Endothelial cell of umbilical vein (primary cell): ENCODE results near the gene TOMM40. TPM values are rescaled to one million over a fixed set of nuclear protein-coding genes. Genes with fewer than 3 reads are reported as not detected.

Experiments used
- BruUV-seq: library from RNA; stranded (reverse); fragments of 400-500 nt; replicated peaks from 2 replicates; lab custom pipeline; 2021; lab: Mats Ljungman, UMichigan
- CTCF ChIA-PET: fragments of 300-600, 350-600 bp; sonication (Branson Sonifier 250); formaldehyde crosslinking; loops from one replicate; lab custom pipeline; 2021; ENCODE audit warnings: antibody characterized with exemption, inconsistent platforms; lab: Charles Lee
- POLR2A ChIA-PET: fragments of 300-600, 350-600 bp; sonication (Branson Sonifier 250); formaldehyde crosslinking; loops from one replicate; lab custom pipeline; 2021; ENCODE audit warnings: antibody characterized with exemption, inconsistent platforms; lab: Charles Lee
- DNase-seq: peaks from one replicate; pipeline ENCODE4 v3.0.0-alpha.2; 2011; ENCODE audit warnings: low read depth, low spot score
- FAIRE-seq: peaks from 2 replicates; lab custom pipeline; 2011; peaks lifted over from hg19 to GRCh38; lab: Jason Lieb, UNC
- H2AFZ ChIP-seq: 2 replicates; pipeline ENCODE4 v1.6.0; 2012; ENCODE audit warnings: low read depth, low read length, control low read depth, inconsistent platforms
- H3K27ac ChIP-seq: 2 replicates; pipeline ENCODE4 v1.5.1; 2011; ENCODE audit warnings: low read depth, mild to moderate bottlenecking, control low read depth, low read length, moderate library complexity; ENCODE audit not compliant: insufficient read depth
- H3K27me3 ChIP-seq, 2 experiments: 2 replicates each; pipeline versions ENCODE4 v1.6.0 to v1.6.1; 2011; ENCODE audit warnings: low read length in 2 of 2, mixed read lengths in 1 of 2; ENCODE audit not compliant: control insufficient read depth in 2 of 2, insufficient read depth in 2 of 2
- H3K36me3 ChIP-seq, 2 experiments: 2 replicates in 1 of 2; 3 replicates in 1 of 2; pipeline ENCODE4 v1.5.1; 2011; ENCODE audit warnings: low read length in 2 of 2, mild to moderate bottlenecking in 1 of 2, moderate library complexity in 1 of 2; ENCODE audit not compliant: control insufficient read depth in 2 of 2, insufficient read depth in 2 of 2; ENCODE audit errors: extremely low read depth in 1 of 2
- H3K4me1 ChIP-seq: 3 replicates; pipeline ENCODE4 v1.5.1; 2011; ENCODE audit warnings: mild to moderate bottlenecking, low read length; ENCODE audit not compliant: control insufficient read depth, insufficient read depth; ENCODE audit errors: extremely low read depth
- H3K4me2 ChIP-seq: 2 replicates; pipeline ENCODE4 v1.6.1; 2011; ENCODE audit warnings: low read length, control low read depth, mixed read lengths; ENCODE audit not compliant: insufficient read depth
- H3K4me3 ChIP-seq, 3 experiments: fragments of 200-600 bp in 1 of 3; sonication (generic), shearing (Covaris generic) in 1 of 3; replicated peaks in 1 of 3; 2 replicates each; pipeline ENCODE4 v1.5.1; 2011 to 2016; ENCODE audit warnings: control low read depth in 3 of 3, low read length in 3 of 3, mild to moderate bottlenecking in 2 of 3, inconsistent platforms in 1 of 3, low read depth in 1 of 3, moderate library complexity in 1 of 3; ENCODE audit not compliant: insufficient read depth in 1 of 3
- H3K79me2 ChIP-seq: 2 replicates; pipeline ENCODE4 v1.6.0; 2012; ENCODE audit warnings: low read length, inconsistent platforms; ENCODE audit not compliant: control insufficient read depth, insufficient read depth
- H3K9ac ChIP-seq: replicated peaks from 2 replicates; pipeline ENCODE3; 2011; ENCODE audit warnings: low read length, control low read depth; ENCODE audit not compliant: insufficient read depth; ENCODE audit errors: extremely low read depth
- H3K9me1 ChIP-seq: replicated peaks from 3 replicates; pipeline ENCODE4 v1.6.0; 2011; ENCODE audit warnings: mild to moderate bottlenecking, low read length; ENCODE audit not compliant: control insufficient read depth, insufficient read depth; ENCODE audit errors: extremely low read depth
- H3K9me3 ChIP-seq: replicated peaks from 2 replicates; pipeline ENCODE4 v1.5.1; 2012; ENCODE audit warnings: low read length, inconsistent platforms; ENCODE audit not compliant: control insufficient read depth, insufficient read depth
- H4K20me1 ChIP-seq: replicated peaks from 2 replicates; pipeline ENCODE3; 2011; ENCODE audit warnings: mild to moderate bottlenecking, low read length; ENCODE audit not compliant: control insufficient read depth, insufficient read depth; ENCODE audit errors: extremely low read depth
- EZH2 ChIP-seq: IDR thresholded peaks from 2 replicates; pipeline ENCODE4 v1.6.1; 2012; ENCODE audit warnings: borderline replicate concordance, low read depth, mild to moderate bottlenecking, moderate library complexity, low read length, inconsistent platforms; ENCODE audit not compliant: severe bottlenecking
- FOS ChIP-seq: IDR thresholded peaks from 2 replicates; pipeline ENCODE4 v1.6.1; 2011; ENCODE audit warnings: mild to moderate bottlenecking, low read length, moderate library complexity, borderline replicate concordance; ENCODE audit not compliant: insufficient read depth
- GATA2 ChIP-seq: IDR thresholded peaks from 2 replicates; pipeline ENCODE4 v1.7.0; 2011; ENCODE audit warnings: low read depth, mild to moderate bottlenecking, moderate library complexity, mixed read lengths, low read length; ENCODE audit not compliant: insufficient read length, insufficient read depth
- POLR2AphosphoS5 ChIP-seq: IDR thresholded peaks from 2 replicates; pipeline ENCODE4 v1.6.1; 2012; ENCODE audit warnings: low read depth, mild to moderate bottlenecking, control low read depth, low read length, moderate library complexity; ENCODE audit not compliant: insufficient read depth
- dilution Hi-C: fragments of 300-500 bp; cut with MboI; formaldehyde crosslinking; loops from one replicate; pipeline ENCODE4 v1.15.0; 2019; ENCODE audit warnings: low sequenced_read_pairs; ENCODE audit not compliant: extremely low pct_ligation_motif_present
- intact Hi-C: fragments of 100-400 bp; cut with micrococcal nuclease; formaldehyde crosslinking; loops from one replicate; pipeline ENCODE4 v1.10.0; 2022
- polyA plus RNA-seq, 4 experiments: library from polyadenylated mRNA; depleted of rRNA in 3 of 4; stranded (reverse) in 3 of 4; unstranded in 1 of 4; fragments of >200 nt; gene quantifications; 2 replicates each; pipeline versions ENCODE4 v1.2.1 to v1.2.3, GENCODE V29; 2011 to 2012; ENCODE audit warnings: missing spikeins in 1 of 4
- total RNA-seq: library from RNA; stranded (reverse); gene quantifications from 2 replicates; pipeline ENCODE4 v1.2.3, GENCODE V29; 2021
- TF ChIP-seq, protein P1 (sequence below): IDR thresholded peaks from 2 replicates; pipeline ENCODE4 v1.6.1; 2011; ENCODE audit not compliant: insufficient read depth, insufficient read length

The TOMM40 gene
- total and polyA plus RNA-seq, 2 donors (not counting 3 experiments of a cell fraction or from before 2014, with no cell fraction given): 71.8 to 90.7 TPM

DNA sequence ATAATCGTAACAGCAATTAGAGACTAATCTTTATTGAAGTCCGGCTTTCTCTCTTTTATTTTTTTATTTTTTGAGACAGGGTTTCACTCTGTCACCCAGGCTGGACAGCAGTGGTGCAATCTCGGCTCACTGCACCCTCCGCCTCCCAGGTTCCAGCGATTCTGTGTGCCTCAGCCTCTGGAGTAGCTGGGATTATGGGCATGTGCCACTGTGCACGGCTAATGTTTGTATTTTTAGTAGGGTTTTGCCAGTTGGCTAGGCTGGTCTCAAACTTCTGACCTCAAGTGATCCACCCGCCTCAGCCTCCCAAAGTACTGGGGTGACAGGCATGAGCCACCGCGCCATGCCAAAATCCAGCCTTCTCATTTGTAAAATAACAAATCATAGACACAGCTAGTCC lies 58.5 kb downstream of the TOMM40 start:
- FAIRE-seq (no peak), DNase-seq (no peak)
- Histone ChIP-seq H2AFZ (no peak overlapping the region), H3K4me1 (peaks cover 4% of the 10 kb centered on the region), H3K4me3 (no peak overlapping the region), H3K9me3 (no peaks in the 10 kb centered on the region), H3K79me2 (no peaks in the 10 kb centered on the region), H3K36me3 (no peaks in the 10 kb centered on the region), H3K9me1 (no peaks in the 10 kb centered on the region), H3K27ac (no peak overlapping the region), H3K27me3 (no peaks in the 10 kb centered on the region), H4K20me1 (no peaks in the 10 kb centered on the region), H3K9ac (no peak overlapping the region), H3K4me2 (no peak overlapping the region)
- ChIA-PET CTCF (interaction anchor here (1.2 to 1.4 kb wide), 2 partner anchors 47 to 379 kb away, joined by 3 to 5 read pairs; no protein-coding TSS in a partner anchor), POLR2A (no interaction called here)
- dilution Hi-C loops (no loop called here), intact Hi-C loops (no loop called here)
- BruUV-seq: no TSS peak
- TF ChIP-seq EZH2: no peak
- no peak for TF ChIP-seq POLR2AphosphoS5
- TF ChIP-seq GATA2: no peak
- TF ChIP-seq, protein P1, sequence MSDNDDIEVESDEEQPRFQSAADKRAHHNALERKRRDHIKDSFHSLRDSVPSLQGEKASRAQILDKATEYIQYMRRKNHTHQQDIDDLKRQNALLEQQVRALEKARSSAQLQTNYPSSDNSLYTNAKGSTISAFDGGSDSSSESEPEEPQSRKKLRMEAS: no peak
- TF ChIP-seq FOS: no peak
